ENCODE measurements around the gene RGS7.
"Not testable (repeated sequence)": the region's sequence is repeated elsewhere in the genome, so short reads cannot be mapped to it uniquely, and the experiment has no call there.

The RGS7 gene

GRCh38 chr1:240895424-240895823, 461.6 kb downstream of the RGS7 start:
- DNase-seq: not testable (repeated sequence)

GRCh38 chr1:240888787-240889048, 468.3 kb downstream of the RGS7 start:
- DNase-seq: no peak

DNA sequence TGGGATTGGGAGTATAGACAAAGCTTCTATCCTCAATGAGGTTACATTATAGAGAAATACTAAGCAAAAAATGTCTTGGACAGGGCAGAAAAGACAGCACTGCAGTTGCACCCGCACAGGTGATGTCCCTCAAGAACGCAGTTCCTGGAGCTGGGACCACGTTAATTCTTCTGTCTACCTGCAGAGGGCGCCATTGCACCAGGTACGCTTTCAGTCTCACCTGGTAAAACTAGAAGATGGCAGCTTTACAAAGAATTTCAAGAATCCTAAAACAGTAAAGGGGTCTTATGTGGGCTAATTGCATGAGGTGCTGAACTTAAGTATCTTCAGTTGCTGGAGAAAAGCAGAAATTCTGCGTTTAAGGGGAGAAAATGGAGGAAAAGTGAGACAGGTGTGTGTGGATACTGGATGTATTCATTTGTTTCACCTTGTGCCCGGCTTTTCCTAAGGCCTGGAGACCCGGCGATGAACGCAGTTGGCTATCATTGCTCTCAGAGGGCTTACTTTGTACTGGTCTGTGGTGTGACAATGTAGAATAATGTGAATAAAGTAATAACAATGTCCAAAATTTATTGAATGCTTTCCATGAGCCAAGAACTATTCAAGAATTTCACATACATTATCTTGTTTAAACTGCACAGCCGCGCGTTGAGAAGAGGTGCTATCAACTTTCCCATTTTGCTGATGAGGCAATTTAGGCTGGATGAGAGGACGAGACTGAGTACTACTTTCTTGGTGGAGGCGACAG, 468.8 kb downstream of the RGS7 start:
- no peak for DNase-seq

DNA sequence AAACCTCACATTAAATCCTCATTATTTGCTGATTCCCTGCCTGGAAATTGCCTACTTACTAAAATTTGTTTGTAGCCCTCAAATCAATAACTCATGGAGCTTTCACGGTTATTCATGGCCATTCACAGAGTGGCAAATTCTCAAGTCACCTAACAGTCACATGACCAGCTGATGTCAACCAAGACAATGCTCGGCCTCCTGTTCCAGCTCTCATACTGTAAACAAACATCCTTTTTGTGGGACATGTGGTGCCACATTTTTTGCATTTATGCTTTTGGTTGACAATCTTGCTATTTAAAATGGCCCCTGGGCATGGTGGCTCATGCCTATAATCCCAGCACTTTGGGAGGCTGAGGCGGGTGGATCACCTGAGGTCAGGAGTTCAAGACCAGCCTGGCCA, 473.5 kb downstream of the RGS7 start:
- no peak for DNase-seq

DNA sequence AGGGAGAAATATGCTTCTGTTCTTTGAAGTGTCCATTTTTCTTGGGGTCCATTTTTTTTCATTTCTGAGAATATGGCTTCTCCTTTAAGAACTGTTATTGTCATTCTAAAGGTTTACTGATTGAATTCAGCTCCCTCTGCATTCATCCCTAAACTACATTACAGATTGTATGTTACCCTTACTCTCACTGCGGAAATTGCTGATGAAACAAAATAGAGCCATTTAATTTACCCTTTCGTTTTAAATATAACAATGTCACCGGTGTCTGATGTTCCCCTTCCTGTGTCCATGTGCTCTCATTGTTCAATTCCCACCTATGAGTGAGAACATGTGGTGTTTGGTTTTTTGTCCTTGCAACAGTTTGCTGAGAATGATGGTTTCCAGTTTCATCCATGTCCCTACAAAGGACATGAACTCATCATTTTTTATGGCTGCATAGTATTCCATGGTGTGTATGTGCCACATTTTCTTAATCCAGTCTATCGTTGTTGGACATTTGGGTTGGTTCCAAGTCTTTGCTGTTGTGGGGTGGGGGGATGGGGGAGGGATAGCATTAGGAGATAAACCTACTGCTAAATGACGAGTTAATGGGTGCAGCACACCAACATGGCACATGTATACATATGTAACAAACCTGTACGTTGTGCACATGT, 474.2 kb downstream of the RGS7 start:
- DNase-seq: not testable (repeated sequence)

GRCh38 chr1:240878631-240879030, 478.4 kb downstream of the RGS7 start:
- no peak for DNase-seq

DNA sequence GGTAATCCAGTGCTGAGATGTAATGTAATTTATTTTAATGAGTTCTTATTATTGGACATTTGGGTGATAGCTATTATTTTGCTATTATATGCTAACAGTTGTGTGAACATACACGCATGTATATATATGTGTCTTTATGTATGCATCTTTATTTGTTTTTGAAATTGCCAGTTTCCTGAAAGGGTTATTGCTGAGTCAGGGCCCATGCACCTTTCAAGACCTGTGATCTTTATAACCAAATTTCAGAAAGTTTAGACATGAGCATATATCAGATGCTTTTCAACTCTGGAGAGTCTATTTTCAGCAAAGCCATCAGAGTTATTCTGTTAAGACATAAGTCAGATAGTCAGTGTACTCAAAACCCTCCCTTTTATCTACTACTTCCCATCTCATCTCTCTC, 479.4 kb downstream of the RGS7 start:
- DNase-seq: no peak

DNA sequence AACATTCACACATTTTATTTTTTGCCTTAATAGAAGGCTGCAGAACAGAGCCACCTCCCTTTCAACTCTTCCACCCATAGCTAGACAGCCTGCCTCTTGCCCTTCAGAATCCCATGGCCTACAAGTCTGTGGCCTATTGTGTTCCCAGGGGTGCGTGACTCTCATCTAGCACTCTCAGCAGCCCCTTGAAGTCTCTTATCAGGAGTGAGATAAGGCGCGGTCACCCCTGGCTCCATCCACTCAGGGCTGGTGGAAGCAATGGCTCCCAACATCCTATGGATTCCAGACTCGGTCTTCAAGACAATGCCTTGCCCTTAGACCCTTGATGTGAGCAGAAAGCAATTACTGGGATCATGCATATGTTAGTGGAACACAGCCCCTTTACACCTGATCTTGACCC, 480.9 kb downstream of the RGS7 start:
- no peak for DNase-seq

DNA sequence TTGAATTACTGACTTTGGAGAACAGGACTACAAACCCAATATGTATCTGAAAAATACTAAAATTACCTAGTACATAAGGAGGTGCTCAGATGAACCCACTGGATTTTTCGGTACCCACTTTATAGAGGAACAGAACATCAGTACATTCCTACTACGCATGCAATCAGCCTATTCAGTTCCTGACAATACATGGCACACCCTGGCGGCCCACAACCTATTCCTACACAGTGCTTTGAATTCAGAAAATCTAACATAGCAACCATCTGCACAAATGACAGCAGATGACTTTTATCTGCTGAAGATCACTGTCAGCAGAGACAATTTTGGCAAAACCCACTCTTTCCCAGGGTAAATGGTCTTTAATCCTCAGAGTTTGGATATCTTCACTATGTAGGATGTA, 487.9 kb downstream of the RGS7 start:
- no peak for DNase-seq

GRCh38 chr1:240866724-240867123, 490.3 kb downstream of the RGS7 start:
- DNase-seq: no peak

DNA sequence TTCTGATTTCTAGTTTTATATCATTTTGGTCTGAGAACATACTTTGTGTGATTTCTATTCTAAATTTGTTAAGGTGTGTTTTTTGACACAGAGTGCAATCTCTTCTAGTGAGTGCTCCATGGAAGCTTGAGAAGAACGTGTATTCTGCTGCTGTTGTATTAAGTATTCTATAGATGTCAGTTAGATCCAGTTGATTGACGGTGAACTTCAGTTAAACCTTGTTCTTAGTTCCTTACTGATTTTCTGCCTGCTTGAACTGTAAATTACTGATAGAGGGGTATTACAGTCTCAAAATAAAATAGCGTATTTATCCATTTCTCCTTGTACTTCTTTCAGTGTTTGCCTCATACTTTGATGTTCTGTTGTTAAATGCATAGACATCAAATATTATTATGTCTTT, 497.0 kb downstream of the RGS7 start:
- no peak for DNase-seq

DNA sequence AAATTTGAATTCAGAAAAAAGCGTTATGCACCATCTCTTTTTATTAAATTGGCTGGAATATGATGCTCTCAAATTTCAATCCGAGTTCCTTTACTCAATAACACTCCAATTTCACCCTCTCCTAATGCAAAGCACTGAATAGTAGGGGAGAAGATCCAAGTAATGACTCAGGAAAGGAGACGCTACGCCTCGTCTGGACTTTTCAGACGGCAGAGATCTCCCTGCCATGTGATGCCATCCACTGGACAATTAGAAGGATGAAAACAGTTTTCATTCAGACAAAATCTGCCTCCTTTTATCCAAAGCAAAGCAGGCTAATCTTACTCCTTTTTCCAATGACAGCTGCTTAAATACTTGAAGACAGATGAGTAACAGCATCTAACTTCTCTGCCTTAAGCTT, 502.6 kb downstream of the RGS7 start:
- DNase-seq: no peak

DNA sequence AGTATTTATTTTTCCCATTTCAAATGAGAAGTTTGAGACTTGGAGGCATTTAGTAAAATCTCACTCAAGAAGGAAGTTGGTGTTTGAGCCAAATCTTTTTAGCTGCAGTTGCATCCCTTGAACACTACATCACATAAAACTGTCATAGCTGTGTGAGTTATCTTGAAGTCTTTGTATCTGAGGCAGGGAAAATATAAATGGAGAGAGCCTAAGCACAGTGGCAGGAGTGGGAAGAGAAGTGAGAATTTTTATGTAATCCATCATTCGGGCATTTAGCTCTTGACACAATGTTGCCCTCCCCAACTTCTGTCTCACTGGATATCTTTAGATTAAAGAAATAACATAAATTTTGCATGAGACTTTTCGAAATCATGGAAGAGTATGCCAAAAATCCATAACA, 509.7 kb downstream of the RGS7 start:
- DNase-seq: no peak

DNA sequence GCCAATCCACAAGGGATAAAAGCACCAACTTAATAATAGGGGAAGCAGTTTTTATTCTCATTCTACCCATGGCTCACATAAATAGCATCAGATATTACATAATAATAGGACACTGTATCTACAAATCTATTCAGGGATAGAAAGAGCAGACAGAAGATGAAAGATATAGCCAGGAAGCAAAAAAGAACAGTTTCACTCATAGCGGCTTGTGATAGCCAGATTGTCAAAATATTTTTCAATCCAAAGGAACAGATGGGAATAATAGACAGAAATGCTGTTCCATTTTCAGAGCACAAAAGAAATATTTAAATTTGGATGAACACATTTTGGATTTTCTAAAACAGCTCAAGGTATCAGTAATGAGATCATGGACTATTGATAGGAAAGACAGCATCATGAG, 512.5 kb downstream of the RGS7 start:
- DNase-seq: no peak

- DNase-seq: no peak
These were observed 513.2 kb downstream of the RGS7 start for GRCh38 chr1:240843798-240844197.

DNA sequence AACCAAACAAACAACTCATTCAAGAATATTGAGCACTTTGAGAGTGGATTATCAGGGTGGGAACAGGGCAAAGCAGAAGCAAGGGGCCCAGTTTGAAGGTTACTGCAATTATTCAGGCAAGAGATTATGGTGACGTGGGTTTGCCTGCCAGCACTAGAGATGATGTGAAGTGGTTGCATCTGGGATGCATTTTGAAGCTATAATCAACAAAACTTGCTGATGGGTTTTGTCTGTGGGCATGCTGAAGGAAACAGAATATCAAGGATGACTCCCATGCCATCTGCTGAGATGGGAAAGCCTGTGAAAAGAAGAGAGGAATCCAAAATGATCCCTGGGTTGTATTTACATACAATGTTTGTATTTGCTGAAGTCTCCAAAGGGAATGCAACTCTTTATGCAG, 520.7 kb downstream of the RGS7 start:
- no peak for DNase-seq

GRCh38 chr1:240835291-240835690, 521.7 kb downstream of the RGS7 start:
- DNase-seq: no peak

GRCh38 chr1:240833075-240833474, 523.9 kb downstream of the RGS7 start:
- no peak for DNase-seq

- DNase-seq: no peak
These were observed 525.1 kb downstream of the RGS7 start for GRCh38 chr1:240831922-240832321.

DNA sequence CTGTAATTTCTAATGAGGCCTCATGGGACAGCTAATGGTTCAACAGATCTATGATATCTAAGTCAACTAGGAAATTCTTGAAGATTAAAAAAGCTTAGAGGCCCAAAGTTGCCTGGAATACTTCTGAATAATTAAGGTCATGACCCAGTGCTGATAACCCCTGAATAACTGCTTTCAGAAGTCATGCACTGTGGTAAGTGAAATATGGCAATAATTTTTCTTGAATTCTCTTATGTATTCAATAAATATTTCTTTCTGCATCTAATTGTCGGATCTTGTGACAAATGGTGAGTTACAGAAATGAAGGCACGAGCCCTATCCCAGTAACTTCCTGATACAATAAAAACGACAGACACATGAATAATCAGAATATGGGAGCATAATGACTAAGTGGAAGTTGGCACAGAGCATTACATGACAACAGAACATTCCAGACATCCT, 525.8 kb downstream of the RGS7 start:
- DNase-seq: peak; percentile 64

DNA sequence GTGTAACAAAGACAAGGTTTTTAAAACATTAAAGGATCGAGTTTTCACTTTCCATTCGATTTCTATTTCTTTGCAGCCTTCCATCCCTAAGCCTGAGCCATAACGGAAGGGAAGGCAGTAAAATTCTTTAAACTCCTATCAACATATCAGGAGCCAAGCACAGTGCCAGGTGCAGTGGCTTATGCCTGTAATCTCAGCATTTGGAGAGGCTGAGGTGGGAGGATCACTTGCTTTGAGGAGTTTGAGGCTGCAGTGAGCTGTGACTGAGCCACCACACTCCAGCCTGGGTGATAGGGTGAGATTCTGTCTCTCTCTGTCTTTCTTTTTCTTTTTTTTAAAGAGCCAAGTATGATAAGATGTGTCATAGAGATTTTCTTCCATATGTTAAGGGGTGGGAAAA, 527.5 kb downstream of the RGS7 start:
- no peak for DNase-seq

GRCh38 chr1:240827786-240828185, 529.2 kb downstream of the RGS7 start:
- no peak for DNase-seq

GRCh38 chr1:240824238-240824637, 532.8 kb downstream of the RGS7 start:
- DNase-seq: no peak

DNA sequence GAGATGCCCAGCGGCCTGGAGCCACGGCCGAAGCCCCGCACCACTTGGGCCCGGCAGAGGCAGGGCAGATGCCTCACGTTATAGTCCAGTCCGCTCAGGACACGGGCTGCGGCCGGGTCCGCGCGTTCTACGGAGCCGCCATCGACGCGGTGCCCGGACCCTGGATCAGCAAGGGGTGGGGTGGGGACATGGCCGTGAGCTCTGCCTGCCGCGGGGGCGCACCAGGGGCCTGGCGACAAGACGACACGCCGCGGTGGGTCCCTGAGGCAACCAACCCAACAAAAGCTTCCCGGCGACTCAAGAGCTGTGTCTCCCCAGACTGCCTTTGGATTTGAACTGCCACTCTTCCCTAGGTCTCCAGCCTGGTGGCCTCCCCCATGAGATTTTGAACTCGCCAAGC, 533.6 kb downstream of the RGS7 start:
- no peak for DNase-seq

DNA sequence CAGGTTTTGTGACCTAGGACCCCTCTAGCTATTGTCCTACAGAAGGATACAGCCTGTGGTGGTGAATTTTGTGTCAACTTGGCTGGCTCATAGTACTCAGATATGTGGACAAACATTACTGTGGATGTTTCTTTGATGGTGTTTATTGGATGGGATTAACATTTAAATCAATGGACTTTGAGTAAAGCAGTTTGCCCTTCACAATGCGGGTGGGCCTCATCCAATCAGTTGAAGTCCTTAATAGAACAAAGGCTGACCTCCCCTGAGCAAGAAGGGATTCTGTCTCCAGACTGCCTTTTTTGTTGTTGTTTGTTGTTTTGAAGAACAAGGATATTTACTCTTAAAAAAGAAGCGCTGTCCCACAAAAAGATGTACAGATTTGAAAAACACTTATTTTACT, 535.1 kb downstream of the RGS7 start:
- DNase-seq: no peak

Measured in HCEC 1CT (cell line).